ENCODE data around the gene CT47C1. TPM values are rescaled to one million over a fixed set of nuclear protein-coding genes. Genes with fewer than 3 reads are reported as not detected.

The CT47C1 gene
- total RNA-seq, 6 experiments from 2014 or later = not detected

DNA sequence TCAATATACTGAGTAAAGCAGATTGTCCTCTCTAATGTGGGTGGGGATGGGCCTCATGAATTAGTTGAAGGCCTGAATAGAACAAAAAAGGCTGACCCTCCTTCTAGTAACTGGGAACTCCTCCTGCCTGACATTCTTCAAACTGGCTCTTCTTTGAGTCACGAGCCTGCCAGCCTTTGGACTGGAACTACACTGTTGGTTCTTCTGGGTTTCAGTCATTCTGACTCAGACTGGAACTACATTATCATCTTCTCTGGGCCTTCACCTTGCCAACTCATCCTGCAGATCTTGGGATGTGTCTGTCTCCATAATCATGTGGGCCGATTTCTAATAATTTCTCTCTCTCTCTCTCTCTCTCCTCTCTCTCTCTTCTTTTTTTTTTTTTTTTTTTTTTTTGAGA is 26.9 kb upstream of the CT47C1 start:
- Mint-ChIP-seq H3K27ac (no peak overlapping the region; the same call in 1 of the 2 replicates), H3K4me1 (ENCODE audit: low read depth) (peaks cover 16% of the 10 kb centered on the region), H3K27me3 (ENCODE audit: insufficient read depth) (peaks cover 3% of the 10 kb centered on the region; the same call in 1 of the 2 replicates), H3K9me3 (no peaks in the 10 kb centered on the region), H3K36me3 (ENCODE audit: low read depth) (no peaks in the 10 kb centered on the region), H3K4me3 (no peak overlapping the region)
- TF ChIP-seq, protein P1, sequence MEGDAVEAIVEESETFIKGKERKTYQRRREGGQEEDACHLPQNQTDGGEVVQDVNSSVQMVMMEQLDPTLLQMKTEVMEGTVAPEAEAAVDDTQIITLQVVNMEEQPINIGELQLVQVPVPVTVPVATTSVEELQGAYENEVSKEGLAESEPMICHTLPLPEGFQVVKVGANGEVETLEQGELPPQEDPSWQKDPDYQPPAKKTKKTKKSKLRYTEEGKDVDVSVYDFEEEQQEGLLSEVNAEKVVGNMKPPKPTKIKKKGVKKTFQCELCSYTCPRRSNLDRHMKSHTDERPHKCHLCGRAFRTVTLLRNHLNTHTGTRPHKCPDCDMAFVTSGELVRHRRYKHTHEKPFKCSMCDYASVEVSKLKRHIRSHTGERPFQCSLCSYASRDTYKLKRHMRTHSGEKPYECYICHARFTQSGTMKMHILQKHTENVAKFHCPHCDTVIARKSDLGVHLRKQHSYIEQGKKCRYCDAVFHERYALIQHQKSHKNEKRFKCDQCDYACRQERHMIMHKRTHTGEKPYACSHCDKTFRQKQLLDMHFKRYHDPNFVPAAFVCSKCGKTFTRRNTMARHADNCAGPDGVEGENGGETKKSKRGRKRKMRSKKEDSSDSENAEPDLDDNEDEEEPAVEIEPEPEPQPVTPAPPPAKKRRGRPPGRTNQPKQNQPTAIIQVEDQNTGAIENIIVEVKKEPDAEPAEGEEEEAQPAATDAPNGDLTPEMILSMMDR (IDR thresholded peaks at IDR 0.05) = no peak
- no peak for DNase-seq

DNA sequence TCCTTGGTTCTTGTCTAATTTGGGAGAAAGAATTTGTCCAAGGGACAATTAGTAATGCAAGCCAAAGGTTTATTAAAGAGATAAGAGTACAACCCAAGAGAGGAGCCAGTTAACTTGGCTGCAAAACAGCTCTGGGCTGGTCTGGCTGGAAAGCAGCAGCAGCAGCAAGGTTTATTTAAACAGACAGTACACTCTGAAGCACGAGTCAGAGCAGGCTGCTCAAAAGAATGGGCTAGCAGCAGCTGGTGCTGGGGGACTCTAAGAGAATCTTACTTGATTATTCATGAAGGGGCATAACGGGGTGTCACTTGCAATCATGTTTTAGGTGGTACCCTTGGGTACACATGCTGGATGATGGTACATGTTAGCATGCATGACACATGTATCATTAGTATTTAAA is 17.1 kb upstream of the CT47C1 start:
- Mint-ChIP-seq H3K27me3 (ENCODE audit: insufficient read depth) (peaks cover 4% of the 10 kb centered on the region), H3K9me3 (no peaks in the 10 kb centered on the region), H3K36me3 (ENCODE audit: low read depth) (no peaks in the 10 kb centered on the region), H3K27ac (no peak overlapping the region), H3K4me3 (no peak overlapping the region), H3K4me1 (ENCODE audit: low read depth) (no peaks in the 10 kb centered on the region)
- TF ChIP-seq, protein P1 (IDR thresholded peaks at IDR 0.05) = no peak
- no peak for DNase-seq

DNA sequence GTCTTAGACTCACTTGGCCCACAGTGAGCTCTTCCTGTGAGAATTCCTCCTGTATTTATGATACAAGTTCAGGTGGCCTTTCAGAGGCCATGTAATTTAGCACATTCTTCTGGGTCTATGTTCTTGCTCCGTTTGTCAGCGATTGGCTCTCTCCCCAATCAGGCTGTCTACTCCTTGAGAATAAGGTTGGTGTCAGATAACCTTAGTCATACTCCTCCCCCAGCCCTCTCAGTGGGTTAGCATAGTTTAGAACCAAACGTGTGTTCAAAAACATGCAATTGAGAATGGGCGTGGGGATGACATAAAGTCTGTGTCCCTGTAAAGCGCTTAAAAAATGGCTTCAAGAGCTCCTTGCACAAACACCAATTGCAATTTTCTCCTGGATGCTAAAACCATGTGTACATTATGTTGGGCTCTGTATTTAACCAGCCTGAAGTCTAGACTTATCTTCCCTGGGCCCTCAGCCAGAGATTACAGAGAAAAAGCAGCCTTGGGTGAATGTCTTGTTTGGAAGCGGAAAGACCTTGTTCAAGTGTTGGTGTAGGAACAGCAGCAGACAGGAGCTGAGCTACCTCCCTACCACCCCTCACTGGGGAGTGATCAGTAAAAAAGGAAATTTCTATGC is 9.9 kb upstream of the CT47C1 start:
- no peak for DNase-seq
- H3K27me3 Mint-ChIP-seq (ENCODE audit: insufficient read depth) = peaks cover 6% of the 10 kb centered on the region

DNA sequence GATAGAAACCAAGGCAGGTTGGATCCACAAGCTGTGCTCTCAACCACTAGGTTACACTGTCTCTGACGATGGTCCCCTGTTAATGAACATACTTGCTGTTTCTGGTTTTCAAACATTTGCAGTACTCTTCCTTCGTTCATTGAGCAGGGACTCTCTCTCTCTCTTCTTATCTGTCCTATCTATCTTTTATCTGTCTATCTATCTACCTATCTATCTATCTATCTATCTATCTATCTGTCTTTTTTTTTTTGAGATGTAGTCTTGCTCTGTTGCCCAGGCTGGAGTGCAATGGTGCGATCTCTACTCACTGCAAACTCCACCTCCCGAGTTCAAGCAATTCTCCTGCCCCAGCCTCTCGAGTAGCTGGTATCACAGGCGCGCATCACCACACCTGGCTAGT is 9.4 kb upstream of the CT47C1 start:
- no peak overlapping the region for H3K4me3 Mint-ChIP-seq
- H3K4me1 Mint-ChIP-seq (ENCODE audit: low read depth) = no peaks in the 10 kb centered on the region
- H3K27ac Mint-ChIP-seq = no peak overlapping the region
- peaks cover 6% of the 10 kb centered on the region for H3K27me3 Mint-ChIP-seq (ENCODE audit: insufficient read depth)
- DNase-seq = no peak
- H3K36me3 Mint-ChIP-seq (ENCODE audit: low read depth) = no peaks in the 10 kb centered on the region
- TF ChIP-seq, protein P1 (IDR thresholded peaks at IDR 0.05) = no peak
- no peaks in the 10 kb centered on the region for H3K9me3 Mint-ChIP-seq

More for the DNA sequence above, 9.9 kb upstream of the CT47C1 start:
- TF ChIP-seq, protein P1 (IDR thresholded peaks at IDR 0.05) = no peak
- no peaks in the 10 kb centered on the region for H3K9me3 Mint-ChIP-seq
- H3K4me3 Mint-ChIP-seq = no peak overlapping the region
- H3K27ac Mint-ChIP-seq = no peak overlapping the region
- H3K4me1 Mint-ChIP-seq (ENCODE audit: low read depth) = no peaks in the 10 kb centered on the region
- H3K36me3 Mint-ChIP-seq (ENCODE audit: low read depth) = no peaks in the 10 kb centered on the region

DNA sequence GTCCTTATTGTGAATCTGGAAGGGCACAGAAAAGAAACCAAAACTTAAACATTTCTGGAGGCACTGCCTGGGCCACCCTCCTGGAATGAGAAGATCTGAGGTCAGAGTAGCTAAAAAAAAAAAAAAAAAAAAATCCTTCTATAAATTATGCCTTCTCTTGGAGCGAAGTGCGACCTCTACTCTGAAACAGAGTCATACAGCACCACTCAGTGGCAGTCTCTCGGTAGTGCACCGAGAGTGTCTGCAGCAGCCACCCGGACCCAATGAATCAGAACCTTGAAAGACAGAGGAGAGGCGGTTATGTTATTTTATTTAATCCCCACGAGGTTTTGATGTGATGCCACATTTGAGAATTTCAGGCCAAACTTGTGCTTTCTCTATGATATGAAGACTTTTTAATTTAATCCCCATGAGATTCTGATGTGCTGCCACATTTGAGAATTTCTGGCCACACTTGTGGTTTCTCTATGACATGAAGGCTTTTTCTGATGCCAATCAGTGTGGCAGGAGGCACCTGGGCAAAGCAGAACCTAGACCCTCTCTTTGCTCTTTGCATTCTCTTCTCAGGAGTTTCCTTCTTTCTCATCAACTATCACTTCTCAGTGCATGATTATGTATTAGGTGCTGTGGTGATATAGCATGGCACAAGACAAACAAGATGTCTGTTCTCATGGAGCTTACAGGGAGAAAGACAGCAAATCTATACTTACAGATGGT is 5.6 kb upstream of the CT47C1 start:
- H3K27ac Mint-ChIP-seq = no peak overlapping the region
- no peaks in the 10 kb centered on the region for H3K36me3 Mint-ChIP-seq (ENCODE audit: low read depth)
- TF ChIP-seq, protein P1 (IDR thresholded peaks at IDR 0.05) = peak; percentile 78
- H3K9me3 Mint-ChIP-seq = no peaks in the 10 kb centered on the region
- DNase-seq = peak; percentile 54
- H3K4me3 Mint-ChIP-seq = no peak overlapping the region
- peaks cover 10% of the 10 kb centered on the region for H3K27me3 Mint-ChIP-seq (ENCODE audit: insufficient read depth)
- H3K4me1 Mint-ChIP-seq (ENCODE audit: low read depth) = no peaks in the 10 kb centered on the region
